Hematopoietic multipotent progenitor cell treated with erythropoietin and hydrocortisone succinate and interleukin-3 and kit ligand, for 17 days (in vitro differentiated cells): ENCODE data around the gene KCNJ6.

Experiments
- DNase-seq: peaks from one replicate; pipeline ENCODE4 v3.0.0-alpha.2; 2015; ENCODE audit warnings: low spot score

The KCNJ6 gene

DNA sequence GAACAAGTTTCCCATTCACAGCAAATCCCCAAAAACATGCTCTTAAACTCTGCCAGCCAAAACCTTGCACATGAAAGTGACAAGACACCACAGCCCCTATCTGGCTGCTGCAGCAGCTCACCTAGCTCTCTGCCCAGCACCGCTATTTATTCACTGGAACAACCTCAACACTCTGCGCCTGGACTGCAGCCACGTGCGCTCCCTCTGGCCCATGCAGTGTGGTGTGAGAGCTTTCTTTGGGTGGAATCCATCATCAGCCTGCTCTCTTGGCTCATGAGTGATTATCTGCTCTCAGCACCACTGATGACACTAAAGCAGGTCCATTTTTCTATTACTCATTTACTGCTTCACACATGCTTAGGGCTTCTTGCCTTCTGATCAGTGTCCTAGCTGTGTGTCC is 11.4 kb downstream of the KCNJ6 start:
- DNase-seq = no peak

DNA sequence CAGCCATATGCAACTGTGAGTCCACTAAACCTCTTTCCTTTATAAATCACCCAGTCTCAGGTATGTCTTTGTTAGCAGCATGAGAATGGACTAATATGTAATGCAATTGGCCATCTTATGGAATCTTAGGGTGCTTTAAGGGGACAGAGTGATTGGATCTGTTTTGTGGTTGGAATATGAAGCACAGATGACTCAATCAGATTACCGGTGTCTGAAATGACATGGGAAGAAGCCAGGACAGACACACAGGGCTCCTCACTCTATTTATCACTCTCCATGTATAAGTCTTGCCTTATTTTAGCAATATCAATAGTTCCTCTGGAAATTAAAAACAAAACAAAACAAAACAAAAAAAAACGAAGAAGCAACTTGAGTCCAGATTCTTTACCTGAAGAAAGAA is 12.9 kb downstream of the KCNJ6 start:
- no peak for DNase-seq

DNA sequence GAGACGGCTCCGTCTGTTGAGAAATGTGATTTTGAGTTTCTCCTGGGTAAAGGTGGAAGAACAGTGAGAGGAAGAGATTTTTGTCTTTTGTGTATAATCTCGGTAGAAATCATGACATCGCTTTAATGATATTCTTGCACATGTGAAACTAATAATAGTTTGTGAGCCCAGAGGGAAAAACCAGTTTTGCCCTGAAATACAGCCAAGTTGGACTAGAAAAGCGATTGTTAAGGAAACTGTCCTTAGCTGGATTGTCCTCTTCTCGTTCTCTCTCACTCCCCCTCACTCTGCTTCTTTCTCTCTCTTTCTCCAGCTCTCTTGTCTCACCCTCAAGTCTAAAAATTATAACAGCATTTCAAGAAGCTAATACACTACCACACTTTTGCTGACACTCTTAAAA is 17.1 kb downstream of the KCNJ6 start:
- DNase-seq = no peak

DNA sequence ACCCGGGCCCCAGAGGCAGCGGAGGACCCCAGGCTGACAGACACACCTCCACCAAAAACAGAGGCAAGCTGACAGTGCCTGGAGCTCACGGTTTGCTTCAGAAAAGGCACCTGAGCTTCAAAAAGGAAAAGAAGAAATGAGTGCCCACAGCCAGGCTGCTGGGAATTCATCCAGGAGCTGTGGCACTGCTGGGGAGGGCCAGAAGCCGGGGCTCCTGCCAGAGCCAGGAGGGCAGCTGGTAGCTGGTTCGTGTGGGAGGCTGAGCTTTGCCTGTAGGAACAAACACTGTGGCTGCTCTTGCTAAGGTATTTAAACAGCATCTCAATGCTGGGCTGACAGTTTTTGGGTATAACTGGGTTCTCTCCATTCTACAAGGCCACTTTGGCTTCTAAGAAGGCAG is 19.5 kb downstream of the KCNJ6 start:
- DNase-seq = no peak

DNA sequence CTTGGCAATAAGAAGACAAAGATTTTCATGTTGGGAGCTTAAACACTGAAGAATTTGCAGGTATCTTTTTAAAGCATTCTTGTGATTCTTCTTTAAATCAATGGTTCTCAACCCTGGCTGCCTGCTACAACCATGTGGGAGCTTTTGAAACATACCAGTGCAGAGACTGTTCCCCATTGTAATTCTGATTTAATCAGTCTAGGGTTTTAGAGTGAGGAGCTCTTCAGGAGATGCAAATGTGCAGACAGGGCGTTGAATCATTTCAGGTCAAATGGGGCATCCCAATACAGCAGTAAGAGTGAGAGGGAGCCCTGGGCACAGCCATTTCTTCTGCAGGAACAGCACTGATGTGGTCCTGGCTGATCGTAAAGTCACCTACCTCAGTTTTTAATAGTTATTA is 24.3 kb downstream of the KCNJ6 start:
- no peak for DNase-seq

DNA sequence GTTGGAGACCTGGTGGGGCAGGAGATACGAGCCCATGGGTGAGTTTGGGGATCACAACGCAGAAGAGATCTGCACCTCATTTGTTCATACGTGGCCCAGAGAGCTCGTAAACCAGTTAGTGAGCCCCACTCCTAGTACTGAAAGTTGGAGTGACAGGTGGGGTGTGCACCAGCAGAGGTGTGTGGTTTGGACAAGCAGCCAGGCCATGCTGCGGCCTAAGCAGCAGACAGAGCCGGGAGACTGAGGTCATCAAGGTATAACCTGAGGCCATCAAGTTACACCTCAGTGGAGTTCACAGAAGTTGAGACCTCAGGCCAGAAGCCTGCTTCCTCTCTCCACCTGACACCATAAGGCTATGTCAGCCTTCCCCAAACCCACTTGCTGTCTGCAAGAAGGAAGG is 27.6 kb downstream of the KCNJ6 start:
- DNase-seq = no peak

DNA sequence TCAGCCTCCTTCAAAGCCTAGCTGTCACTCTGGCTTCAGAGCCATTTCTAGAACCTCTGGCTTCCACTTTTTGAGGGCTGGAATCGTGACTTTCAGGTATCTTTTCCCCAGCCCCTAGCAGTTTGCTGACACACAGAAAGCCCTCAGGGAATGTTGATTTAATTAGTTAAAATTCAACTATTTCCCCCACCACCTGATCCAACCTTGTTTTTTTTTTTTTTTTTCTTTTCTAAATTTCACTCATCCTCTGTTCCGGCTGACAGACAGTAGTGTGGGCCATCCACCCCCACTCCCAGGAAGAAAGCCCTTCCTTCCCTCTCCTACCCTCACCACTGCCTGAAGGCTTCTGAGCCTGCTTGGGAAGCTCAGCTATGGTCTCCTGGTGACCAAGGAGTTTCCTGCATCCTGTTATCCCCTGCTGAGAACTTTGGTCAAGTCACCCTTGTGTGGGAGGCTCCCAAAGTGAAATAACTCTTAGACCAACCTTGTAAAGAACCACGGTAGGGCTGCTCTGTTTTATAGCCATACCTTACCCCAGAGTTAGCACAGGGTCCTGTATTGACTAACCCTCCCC is 29.4 kb downstream of the KCNJ6 start:
- DNase-seq = no peak

DNA sequence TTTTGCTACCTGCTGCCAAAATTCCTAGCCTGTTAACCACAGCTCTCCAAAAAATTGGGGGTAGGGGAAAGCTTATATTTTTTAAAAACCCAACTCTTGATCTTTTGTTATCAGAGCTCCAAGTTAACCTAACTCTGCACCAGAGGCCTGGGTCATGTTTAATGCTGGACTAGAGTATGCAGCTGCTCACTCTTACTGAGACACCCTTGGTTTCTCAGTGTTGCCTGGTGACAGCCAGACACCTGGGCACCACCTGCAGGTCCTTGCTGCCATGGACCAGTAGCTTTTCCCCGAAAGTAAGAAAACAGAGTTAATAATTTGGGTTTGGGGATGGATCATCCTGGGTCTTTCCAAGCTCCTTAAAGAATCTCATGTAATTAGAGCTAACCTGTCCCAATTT is 30.1 kb downstream of the KCNJ6 start:
- DNase-seq = no peak

DNA sequence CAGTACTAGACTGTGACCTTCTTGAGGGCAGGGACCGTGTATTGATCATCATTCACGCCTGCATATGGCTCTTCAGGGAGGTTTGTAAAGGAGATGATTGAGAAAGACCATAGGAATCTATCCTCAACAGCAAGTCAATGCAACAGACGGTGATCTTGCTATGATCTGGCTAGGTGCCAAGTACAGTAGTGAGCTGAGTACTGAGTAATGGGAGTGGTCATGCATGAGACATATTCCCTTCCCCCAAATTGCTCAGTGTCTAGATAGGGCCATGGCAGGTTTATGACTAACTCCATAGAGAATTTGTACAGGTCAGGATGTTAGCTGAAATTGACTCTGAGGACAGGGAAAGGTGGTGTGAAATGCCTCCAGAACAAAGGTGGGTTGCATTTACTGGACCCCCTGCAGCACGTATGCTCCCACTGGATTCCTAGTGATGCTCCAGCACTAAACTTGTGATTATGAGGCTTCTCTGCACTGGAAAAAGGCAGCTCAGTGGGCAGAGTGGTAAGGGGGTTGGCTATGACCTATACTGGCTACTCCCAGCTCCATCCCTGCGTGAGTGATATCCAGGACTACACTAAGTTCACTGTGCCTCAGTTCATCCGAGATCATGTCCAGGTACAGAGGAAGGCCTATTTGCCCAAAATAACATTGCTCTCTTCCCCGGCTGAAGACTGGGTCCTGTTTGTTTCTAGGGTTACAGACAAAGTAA is 37.2 kb downstream of the KCNJ6 start:
- DNase-seq = no peak

DNA sequence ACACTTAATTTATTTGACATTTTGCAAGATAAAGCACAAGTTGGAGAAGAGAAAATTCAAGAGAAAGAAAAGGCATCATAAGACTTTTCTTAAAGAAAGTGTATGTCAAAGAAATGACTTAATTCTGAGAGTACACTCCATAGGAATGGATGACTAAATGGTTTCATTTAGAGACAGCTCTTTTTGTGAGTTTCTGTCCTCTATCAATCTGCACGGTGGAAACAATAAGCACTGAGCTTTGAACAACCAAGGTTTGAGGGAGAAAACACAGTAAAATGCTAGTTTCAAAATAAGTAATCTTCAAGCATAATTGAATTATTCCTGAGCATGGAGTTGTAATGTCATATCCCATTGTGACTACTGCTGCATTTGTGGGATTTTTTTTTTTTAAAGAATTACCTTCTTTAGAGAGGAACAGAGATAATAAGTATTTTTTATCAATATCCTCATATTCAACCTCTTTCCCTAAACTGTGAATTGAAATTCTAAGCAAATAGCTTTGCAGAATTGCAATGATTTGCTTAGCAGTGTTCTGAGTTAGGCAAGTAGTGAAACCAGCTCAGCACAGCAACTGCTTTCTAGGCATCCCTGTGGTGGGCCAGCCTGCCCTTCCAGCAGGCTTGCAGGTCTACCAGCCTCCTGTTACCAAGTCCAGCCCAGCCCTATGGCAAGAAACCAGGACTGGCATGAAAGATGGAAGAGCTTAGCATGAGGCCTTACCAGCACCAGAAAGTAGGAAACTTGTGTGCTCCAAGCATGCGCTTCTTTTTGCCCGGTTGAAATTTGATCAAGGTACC is 38.2 kb downstream of the KCNJ6 start:
- no peak for DNase-seq

DNA sequence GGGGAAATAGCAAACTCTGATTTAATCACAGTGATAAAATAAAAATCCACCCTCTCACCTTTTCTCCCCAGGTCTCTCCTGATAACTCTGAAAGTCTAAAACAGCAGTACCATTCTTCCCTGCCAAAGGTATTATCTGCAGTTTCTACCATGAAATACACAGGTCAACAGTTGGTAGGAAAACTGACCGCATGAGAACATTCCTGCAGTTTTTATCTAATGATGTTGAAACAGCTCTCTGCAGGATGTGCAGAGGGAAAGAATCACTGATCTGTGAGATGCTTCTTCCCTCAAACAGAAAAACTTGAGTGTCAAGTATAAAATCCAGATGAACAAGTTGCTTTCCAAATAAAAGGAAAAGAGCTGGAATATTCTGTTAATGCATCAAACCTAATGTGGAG is 39.1 kb downstream of the KCNJ6 start:
- no peak for DNase-seq

DNA sequence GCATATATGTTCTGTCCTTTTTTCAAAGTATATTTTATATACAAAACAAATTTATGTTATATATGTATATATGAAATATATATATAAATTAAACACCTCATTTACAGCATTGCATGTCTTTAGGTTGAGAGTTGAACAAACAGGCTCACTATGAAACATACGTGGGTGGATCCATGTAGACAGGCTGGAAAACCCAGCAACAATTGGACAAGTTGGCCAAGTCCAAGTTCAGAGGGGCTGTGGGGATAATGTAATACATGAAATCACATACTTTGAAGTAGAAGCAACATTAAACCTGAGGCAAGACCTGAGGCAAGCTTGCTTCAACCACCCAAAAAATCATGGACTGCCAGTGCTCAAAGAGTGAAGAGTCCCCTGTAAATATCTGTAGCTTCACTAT is 39.7 kb downstream of the KCNJ6 start:
- no peak for DNase-seq

DNA sequence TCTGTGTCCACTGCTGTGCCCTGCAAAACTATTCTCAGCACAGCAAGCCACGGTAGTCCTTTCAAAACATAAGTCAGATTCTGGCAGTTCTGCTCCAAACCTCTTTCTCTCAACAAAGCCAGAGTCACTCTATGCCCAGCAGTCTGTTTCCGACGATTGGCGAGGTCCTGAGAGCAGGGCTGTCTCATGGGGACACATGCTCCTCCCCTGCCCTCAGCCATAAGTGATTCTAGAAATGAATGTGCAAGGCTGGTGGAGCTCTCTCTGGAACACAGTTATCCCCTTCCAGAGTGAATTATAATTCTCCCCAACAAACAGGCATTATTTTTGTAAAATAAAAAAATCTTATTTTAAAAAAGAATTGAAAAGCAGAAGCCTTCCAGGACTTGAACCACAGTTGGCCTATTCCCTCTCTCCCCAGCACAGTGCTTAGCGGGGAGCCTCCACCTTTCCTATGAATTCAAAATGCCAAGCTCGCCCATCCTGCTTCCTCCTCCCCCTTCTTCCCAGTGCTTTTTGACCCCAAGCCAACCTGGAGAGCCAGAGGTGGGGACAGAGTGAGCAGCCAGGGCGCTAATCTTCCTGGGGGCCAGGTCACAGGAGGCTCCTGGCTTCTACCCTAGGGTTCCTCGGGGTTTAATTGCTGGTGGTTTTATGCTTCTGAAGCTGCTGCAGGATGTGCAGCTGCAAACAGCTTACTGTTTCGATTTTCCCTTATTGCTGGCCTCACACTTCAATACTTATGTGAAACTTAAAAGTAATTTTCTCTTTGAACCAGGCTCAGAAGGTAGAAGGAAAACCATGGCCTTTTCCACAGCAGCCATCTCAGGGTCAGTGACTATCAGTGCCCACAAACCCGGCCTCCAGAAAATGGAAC is 41.1 kb downstream of the KCNJ6 start:
- no peak for DNase-seq

DNA sequence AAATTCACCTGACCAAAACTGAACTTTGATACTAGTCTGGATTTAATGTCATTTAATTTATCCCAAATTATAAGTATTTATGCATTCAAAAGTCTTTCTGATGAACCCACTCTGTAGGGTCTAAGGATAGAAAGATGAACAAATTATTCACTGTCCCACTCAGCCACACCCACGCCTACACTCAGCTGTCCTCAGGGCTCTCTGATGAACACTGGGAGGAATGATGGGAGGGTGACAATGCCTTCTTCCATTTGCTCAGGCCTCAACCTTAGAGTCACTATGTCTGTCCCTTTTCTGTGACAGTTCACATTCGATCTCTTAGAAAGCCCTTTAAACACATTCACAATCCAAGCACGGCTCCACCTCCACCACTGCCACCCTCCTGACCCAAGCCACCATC is 41.8 kb downstream of the KCNJ6 start:
- DNase-seq = no peak

DNA sequence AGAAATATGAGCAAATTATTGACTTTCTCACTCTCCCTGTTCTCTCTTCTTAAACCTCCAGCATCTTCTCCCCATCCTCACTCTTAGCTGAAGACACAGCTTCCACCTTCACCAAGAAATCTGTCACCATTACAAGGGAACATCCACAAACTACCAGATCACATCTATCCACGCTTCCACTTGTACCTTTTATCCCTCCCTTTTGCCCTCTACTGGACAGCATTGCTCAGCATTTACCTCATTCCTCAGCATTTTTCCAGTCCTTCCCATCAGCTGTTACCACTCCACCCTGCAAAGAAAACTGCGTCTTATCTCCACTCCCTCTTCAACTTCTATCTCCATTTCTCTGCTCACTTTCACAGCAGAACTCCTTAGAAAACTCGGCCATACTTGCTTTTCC is 42.6 kb downstream of the KCNJ6 start:
- no peak for DNase-seq

DNA sequence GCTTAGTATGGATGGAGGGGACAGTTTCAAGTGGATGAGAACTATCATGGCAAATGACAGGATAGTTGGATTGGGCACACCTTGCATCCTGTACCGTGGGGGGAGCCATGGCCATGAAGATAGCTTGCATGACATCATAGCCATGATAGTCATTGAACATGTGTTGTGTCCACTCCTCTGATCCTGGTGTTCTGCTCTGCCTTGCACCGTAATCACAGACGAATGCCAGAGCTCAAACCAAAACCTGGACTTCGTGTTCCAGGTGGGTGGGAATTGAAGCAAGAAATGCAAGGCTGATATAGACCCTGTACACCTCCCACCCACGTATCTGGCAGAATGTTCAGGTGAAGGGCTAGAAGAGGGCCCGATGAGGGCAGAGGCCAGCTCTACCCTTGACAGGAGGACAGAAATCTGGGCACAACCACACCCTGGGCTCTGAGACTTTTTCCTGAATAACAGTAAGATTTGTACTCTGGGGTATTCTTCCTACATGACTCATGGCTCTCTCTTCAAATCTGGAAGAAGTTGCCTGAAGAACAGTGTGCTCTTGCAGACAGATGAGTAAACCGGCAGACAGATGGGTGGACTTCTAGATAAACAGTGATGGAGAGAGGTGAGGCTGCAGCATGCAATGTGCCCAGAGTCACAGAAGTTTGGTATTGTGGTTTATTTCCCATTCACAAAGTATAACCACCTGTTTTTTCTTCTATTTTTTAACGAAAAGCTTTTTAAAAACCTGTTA is 45.0 kb downstream of the KCNJ6 start:
- DNase-seq = no peak

DNA sequence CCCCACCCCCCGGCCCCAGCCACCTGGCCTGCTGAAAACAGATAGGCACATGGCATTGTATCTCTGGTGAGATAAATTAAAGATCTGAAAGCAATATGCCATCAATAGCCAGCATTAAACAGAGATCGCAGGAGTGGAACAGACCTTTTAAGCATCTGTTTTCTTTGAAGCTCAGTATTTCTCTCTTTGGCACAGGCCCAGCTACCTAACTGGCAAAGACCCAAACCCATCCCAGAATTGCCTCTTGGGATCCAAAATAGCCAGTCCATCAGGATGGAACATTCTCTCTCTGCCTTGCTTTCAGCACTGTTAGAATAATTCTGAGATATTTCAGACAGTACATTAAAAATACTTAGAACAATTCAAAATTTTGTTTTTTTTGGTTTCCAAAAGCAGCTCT is 46.0 kb downstream of the KCNJ6 start:
- DNase-seq = no peak

DNA sequence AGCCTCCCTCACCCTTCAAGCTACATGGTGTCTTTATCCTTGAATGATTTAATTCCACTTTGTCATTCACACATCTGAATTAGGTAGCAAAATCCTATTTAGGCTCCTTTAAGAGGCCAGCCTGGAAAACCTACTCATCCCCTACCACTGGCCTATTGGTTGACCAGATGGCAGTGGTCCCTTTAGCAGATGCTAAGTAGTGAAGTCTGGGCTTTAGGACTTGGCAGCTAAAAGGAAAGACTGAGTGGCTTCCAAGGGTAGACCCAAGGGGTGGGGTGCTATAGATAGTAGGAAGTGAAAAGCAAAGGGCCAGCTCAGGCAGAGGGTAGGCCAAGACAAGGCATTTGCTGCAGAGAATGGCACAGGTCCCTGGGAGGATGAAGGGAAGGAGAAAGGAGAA is 46.6 kb downstream of the KCNJ6 start:
- no peak for DNase-seq

DNA sequence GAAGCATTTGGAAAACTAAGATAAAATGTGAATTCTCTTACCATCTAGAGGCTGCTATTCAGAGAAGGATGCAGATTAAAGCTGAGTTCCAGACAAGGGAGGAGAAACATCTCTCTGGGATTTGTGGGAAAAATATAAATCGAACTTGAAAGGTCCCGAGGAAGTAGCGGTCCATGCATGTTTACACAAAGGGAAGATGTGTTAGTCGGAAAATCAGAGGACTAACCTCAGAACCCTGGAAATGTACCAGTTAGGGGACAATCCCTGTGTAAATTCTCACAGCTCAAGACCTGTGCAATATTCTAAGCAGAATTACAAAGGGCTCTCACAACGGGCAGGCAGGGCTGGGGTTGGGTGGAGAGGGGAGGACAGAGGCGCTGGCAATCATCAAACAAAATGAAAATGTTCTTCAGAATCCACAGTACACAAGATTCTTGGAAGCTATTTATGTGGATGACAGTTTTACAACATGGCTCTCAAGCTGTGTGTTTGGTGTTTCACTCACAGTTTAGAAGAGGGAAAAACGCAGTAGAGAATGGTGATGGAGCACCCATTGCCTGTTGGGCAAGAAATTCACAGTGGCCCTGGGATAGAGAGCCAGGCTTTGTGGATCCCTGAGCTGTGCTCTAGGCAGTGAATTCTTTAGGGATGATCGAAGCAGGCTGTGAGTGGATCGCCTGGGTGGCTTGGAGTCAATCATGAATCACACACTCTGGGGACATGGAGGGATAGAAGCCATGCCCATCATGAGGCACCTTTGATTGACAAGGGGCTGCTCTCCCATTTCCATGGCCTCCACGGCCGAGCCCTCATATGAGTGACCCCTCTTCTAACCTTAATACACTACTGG is 47.6 kb downstream of the KCNJ6 start:
- DNase-seq = no peak

DNA sequence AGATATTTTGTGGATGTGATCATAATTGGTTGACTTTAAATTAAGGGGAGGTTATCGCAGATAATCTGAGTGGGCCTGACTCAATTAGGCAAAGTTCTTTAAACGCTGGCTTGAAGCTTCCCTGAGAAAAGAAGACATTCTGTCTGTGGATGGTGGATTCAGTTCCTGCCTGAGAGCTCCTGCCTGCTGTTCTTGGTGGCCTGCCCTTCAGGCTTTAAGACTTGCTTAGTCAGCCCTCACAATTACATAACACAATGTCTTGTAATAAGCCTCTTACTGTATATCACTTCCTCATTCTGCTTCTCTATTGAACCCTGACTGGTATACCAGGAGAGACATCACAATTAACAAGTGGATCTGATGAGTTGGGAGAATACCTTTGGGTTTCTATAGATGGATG is 50.2 kb downstream of the KCNJ6 start:
- DNase-seq = no peak

DNA sequence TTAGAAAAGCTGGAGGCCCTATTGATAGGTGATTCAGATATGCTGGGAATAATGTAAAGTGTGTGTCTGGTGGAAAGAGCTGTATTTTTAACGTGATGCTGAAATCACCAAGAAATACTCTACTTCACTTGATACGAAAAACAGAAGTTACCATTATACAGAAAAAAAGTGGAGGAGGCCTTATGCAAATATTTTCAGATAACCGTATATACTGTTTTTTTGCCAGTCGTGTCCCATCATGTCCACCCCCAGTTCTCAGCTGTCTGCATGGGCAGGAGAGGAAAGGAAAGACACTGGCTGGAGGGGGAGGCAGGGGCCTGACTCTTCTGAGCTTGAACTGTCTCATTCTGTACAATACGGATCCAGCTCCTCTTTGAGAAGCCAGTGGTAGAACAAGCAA is 51.1 kb downstream of the KCNJ6 start:
- DNase-seq = no peak
